Astrocyte of the cerebellum (primary cell): ENCODE results near the gene EXOC7.
A peak's percentile ranks its signal among the peaks of the same experiment; 100 is the strongest.

Experiments used
- DNase-seq: peaks from one replicate; pipeline ENCODE4 v3.0.0-alpha.2; 2011; ENCODE audit warnings: low read depth
- H3K4me3 ChIP-seq: 2 replicates; pipeline ENCODE4 v1.5.1; 2011; ENCODE audit warnings: mild to moderate bottlenecking, low read depth, low read length, moderate library complexity
- CTCF ChIP-seq: IDR thresholded peaks from 2 replicates; pipeline ENCODE4 v1.5.1; 2012; ENCODE audit warnings: low read length, low read depth, moderate library complexity, mild to moderate bottlenecking; ENCODE audit errors: missing control alignments
- in situ Hi-C: cut with HindIII; loops from 2 replicates; pipeline ENCODE4 v1.10.0; 2017; ENCODE audit warnings: low sequenced_read_pairs

Gene EXOC7

GRCh38 chr17:76142039-76142584 lies 38.5 kb upstream of the EXOC7 start:
- in situ Hi-C loops: no loop called here
- H3K4me3 ChIP-seq: no peak overlapping the region
- no peak for DNase-seq
- TF ChIP-seq CTCF: no peak

GRCh38 chr17:76141212-76142038 lies 37.8 kb upstream of the EXOC7 start, which contains the start of gene FOXJ1:
Gene FOXJ1 (minus strand): TSS chr17:76141245. CDS start chr17:76140395, 850 bp downstream.
- TF ChIP-seq CTCF: no peak
- peak within 1 kb of the TSS; percentile 45 for H3K4me3 ChIP-seq
- peak; percentile 31 for DNase-seq
- in situ Hi-C loops: no loop called here

DNA sequence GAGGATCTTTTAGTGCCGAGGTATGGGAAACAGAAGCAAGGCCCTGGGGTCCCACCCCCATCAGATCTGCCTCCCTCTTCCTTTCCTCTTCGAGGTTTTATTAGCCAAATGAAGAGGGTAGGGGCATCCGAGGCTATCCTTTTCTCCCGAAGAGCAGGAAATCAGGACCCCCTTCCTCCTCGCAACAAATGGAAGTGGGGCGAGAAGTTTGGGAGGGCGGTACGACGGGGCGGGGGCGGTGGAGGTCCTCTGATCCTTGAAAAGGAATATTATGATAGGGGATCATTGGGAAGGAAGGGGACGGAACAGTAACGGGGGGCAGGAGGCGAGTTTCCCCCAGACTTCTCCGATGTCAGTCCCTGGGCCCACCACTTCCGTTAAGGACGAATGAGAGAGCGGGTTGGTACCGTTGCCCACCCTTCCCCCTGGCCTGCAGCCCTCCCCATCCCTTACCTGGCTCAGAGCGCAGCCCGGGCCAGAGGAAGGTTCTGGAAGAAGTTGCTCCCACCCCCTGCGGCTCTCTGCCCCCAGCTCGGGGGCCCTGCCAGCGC lies 37.1 kb upstream of the EXOC7 start:
- no peak for TF ChIP-seq CTCF
- H3K4me3 ChIP-seq: peak overlapping the region; percentile 45
- in situ Hi-C loops: no loop called here
- no peak for DNase-seq

DNA sequence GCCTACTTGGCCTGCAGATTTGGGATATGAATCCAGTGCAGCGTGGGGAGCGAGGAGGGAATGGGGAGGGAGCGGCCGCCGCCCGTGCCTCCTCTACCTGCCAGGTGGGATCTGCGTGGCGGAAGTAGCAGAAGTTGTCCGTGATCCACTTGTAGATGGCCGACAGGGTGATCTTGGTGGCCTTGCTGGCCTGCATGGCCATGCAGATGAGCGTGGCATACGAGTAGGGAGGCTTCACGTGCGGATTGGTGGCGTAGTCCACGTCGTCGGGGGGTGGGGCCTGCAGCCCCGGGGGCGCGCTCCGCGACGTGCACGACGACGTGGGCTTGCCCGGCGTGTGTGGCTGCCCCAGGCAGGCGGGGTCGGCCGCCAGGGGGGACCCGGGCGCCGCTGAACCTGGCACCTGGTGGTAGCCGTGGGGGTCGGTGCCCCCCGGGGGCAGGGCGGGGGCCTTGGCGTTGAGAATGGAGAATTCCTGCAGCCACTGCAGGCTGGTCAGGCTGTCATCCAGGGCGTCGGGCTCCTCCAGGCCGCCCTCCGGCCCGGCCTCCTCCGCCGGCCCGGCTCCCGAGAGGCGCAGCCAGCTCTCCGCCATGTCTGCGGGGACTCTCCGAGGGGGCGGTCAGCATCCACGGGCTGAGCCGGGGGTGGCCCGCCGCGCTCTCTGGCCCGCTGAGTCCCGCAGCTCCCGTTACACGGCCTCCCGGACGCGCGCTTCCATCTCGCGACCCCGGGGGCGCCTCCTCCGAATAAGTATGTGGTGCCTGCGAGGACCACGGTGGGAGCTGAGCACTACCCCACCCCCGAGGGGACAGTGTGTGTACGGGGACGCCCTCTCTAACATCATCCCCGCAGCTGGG lies 36.4 kb upstream of the EXOC7 start:
- TF ChIP-seq CTCF: no peak
- in situ Hi-C loops: no loop called here
- no peak overlapping the region for H3K4me3 ChIP-seq
- no peak for DNase-seq

GRCh38 chr17:76138896-76139752 lies 35.5 kb upstream of the EXOC7 start:
- in situ Hi-C loops: no loop called here
- H3K4me3 ChIP-seq: no peak overlapping the region
- no peak for TF ChIP-seq CTCF
- no peak for DNase-seq
